NCI-H128 (cell line): ENCODE measurements around the gene ATP5MG.
A peak's percentile ranks its signal among the peaks of the same experiment; 100 is the strongest.
"Not testable (repeated sequence)": the region's sequence is repeated elsewhere in the genome, so short reads cannot be mapped to it uniquely, and the experiment has no call there.

Experiments
- DNase-seq: peaks from one replicate; lab custom pipeline; 2025; ENCODE audit not compliant: unreplicated experiment; lab: John Stamatoyannopoulos, UW

Gene ATP5MG

GRCh38 chr11:118401151-118401879 is at the start of gene ATP5MG:
Gene ATP5MG, plus strand, starts transcription at chr11:118401606. Its CDS starts 60 bp downstream, at chr11:118401666.
- DNase-seq = peak; percentile 78

GRCh38 chr11:118353084-118353710 is 48.2 kb upstream of the ATP5MG start:
- DNase-seq = no peak

GRCh38 chr11:118358071-118358470 is 43.3 kb upstream of the ATP5MG start:
- DNase-seq = no peak

GRCh38 chr11:118359295-118359958 is 42.0 kb upstream of the ATP5MG start, which contains the start of gene UBE4A:
Gene UBE4A, plus strand, starts transcription at chr11:118359600. Its CDS starts 5,481 bp downstream, at chr11:118365081.
- peak; percentile 70 for DNase-seq

GRCh38 chr11:118364956-118365615 is 36.3 kb upstream of the ATP5MG start:
- no peak for DNase-seq

GRCh38 chr11:118366287-118366686 is 35.1 kb upstream of the ATP5MG start:
- no peak for DNase-seq

- DNase-seq = no peak
Observed at GRCh38 chr11:118370774-118371173, 30.6 kb upstream of the ATP5MG start.

- DNase-seq = no peak
Observed at GRCh38 chr11:118373263-118373662, 28.1 kb upstream of the ATP5MG start.

- no peak for DNase-seq
Observed at GRCh38 chr11:118373871-118374270, 27.5 kb upstream of the ATP5MG start.

- DNase-seq = no peak
Observed at GRCh38 chr11:118374729-118375128, 26.7 kb upstream of the ATP5MG start.

- no peak for DNase-seq
Observed at GRCh38 chr11:118375978-118376377, 25.4 kb upstream of the ATP5MG start.

GRCh38 chr11:118379497-118379896 is 21.9 kb upstream of the ATP5MG start:
- DNase-seq = no peak

GRCh38 chr11:118380571-118380970 is 20.8 kb upstream of the ATP5MG start:
- no peak for DNase-seq

- DNase-seq = no peak
Observed at GRCh38 chr11:118382954-118383353, 18.5 kb upstream of the ATP5MG start.

GRCh38 chr11:118383657-118384056 is 17.7 kb upstream of the ATP5MG start:
- no peak for DNase-seq

- no peak for DNase-seq
Observed at GRCh38 chr11:118396097-118396501, 5.3 kb upstream of the ATP5MG start.

GRCh38 chr11:118397448-118397847 is 4.0 kb upstream of the ATP5MG start:
- no peak for DNase-seq

GRCh38 chr11:118398791-118399559 is 2.4 kb upstream of the ATP5MG start:
- DNase-seq = no peak

GRCh38 chr11:118401880-118402590 is 629 bp downstream of the ATP5MG start:
- DNase-seq = no peak

GRCh38 chr11:118402594-118402993 is 1.2 kb downstream of the ATP5MG start:
- not testable (repeated sequence) for DNase-seq
